HL-60/S4 treated with retinoic acid at 250 ng/mL for 4 days and 3 days (cell line): ENCODE results near the gene CCDC85C.

Experiments
- in situ Hi-C: fragments of 300-500 bp; cut with MboI; formaldehyde crosslinking; loops from 2 replicates; pipeline ENCODE4 v1.7.0; 2022; ENCODE audit warnings: low sequenced_read_pairs

The CCDC85C gene

GRCh38 chr14:99516871-99517642, 87.0 kb downstream of the CCDC85C start:
- in situ Hi-C loops: no loop called here

- in situ Hi-C loops: no loop called here
Measured at GRCh38 chr14:99516156-99516870, 87.7 kb downstream of the CCDC85C start.

- in situ Hi-C loops: no loop called here
Measured at GRCh38 chr14:99515301-99516155, 88.5 kb downstream of the CCDC85C start.

GRCh38 chr14:99514552-99515300, 89.3 kb downstream of the CCDC85C start:
- in situ Hi-C loops: no loop called here

GRCh38 chr14:99513946-99514551, 90.0 kb downstream of the CCDC85C start:
- in situ Hi-C loops: no loop called here

GRCh38 chr14:99513183-99513694, 90.8 kb downstream of the CCDC85C start:
- in situ Hi-C loops: no loop called here

GRCh38 chr14:99512571-99513182, 91.3 kb downstream of the CCDC85C start:
- in situ Hi-C loops: no loop called here

GRCh38 chr14:99512110-99512449, 91.9 kb downstream of the CCDC85C start:
- in situ Hi-C loops: no loop called here

- in situ Hi-C loops: no loop called here
Measured at GRCh38 chr14:99511421-99512109, 92.4 kb downstream of the CCDC85C start.

- in situ Hi-C loops: no loop called here
Measured at GRCh38 chr14:99510556-99511139, 93.4 kb downstream of the CCDC85C start.

- in situ Hi-C loops: no loop called here
Measured at GRCh38 chr14:99509871-99510555, 94.0 kb downstream of the CCDC85C start.

GRCh38 chr14:99508896-99509629, 94.9 kb downstream of the CCDC85C start:
- in situ Hi-C loops: no loop called here

- in situ Hi-C loops: no loop called here
Measured at GRCh38 chr14:99507860-99508640, 96.0 kb downstream of the CCDC85C start.

GRCh38 chr14:99506276-99506675, 97.7 kb downstream of the CCDC85C start:
- in situ Hi-C loops: no loop called here

- in situ Hi-C loops: no loop called here
Measured at GRCh38 chr14:99505089-99505488, 98.9 kb downstream of the CCDC85C start.

- in situ Hi-C loops: no loop called here
Measured at GRCh38 chr14:99503848-99504453, 100.1 kb downstream of the CCDC85C start.
